Renal pelvis (tissue), 12 donors: ENCODE measurements around the gene APOO. TPM values are rescaled to one million over a fixed set of nuclear protein-coding genes. Genes with fewer than 3 reads are reported as not detected.

Experiments used
- DNase-seq: peaks from one replicate; pipeline ENCODE4 v3.0.0-alpha.2; 2013
- long read RNA-seq, 16 experiments: transcript quantifications; one replicate each; lab custom pipeline, GENCODE V29; 2026
- polyA plus RNA-seq, 3 donors: library from polyadenylated mRNA; unstranded; fragments of 120-200 nt; gene quantifications; one replicate each; pipeline ENCODE4 v1.2.1, GENCODE V29; 2013; ENCODE audit not compliant: insufficient read length in 3 of 3

APOO gene
- polyA plus RNA-seq = 10 to 100 TPM; 32.7 to 36.8 (median 34.7) TPM
- long read RNA-seq, donor 1, transcript APOO-201 (9 exons, 1,118 nt) = major isoform, 12 of 19 reads
- long read RNA-seq, donor 1, partial matches to known transcripts = 0 of 19 reads
- long read RNA-seq, donor 1, other reads (novel, unspliced or antisense) = 7 of 19 reads
- long read RNA-seq, donor 2, transcript APOO-201 (9 exons, 1,118 nt) = major isoform, 10 of 23 reads
- long read RNA-seq, donor 2, partial matches to known transcripts = 0 of 23 reads
- long read RNA-seq, donor 2, other reads (novel, unspliced or antisense) = 12 of 23 reads
- long read RNA-seq, donor 3, transcript APOO-201 (9 exons, 1,118 nt) = major isoform, 6 of 22 reads
- long read RNA-seq, donor 3, partial matches to known transcripts = 0 of 22 reads
- long read RNA-seq, donor 3, other reads (novel, unspliced or antisense) = 14 of 22 reads
- long read RNA-seq, donor 4, transcript APOO-201 (9 exons, 1,118 nt) = major isoform, 9 of 21 reads
- long read RNA-seq, donor 4, partial matches to known transcripts = 0 of 21 reads
- long read RNA-seq, donor 4, other reads (novel, unspliced or antisense) = 9 of 21 reads
- long read RNA-seq, donor 5, transcript APOO-201 (9 exons, 1,118 nt) = major isoform, 9 of 20 reads
- long read RNA-seq, donor 5, partial matches to known transcripts = 0 of 20 reads
- long read RNA-seq, donor 5, other reads (novel, unspliced or antisense) = 9 of 20 reads
- long read RNA-seq, donor 6, transcript APOO-201 (9 exons, 1,118 nt) = major isoform, 5 of 6 reads
- long read RNA-seq, donor 6, partial matches to known transcripts = 0 of 6 reads
- long read RNA-seq, donor 6, other reads (novel, unspliced or antisense) = 0 of 6 reads
- long read RNA-seq, donor 7, transcript APOO-201 (9 exons, 1,118 nt) = major isoform, 7 of 17 reads
- long read RNA-seq, donor 7, partial matches to known transcripts = 0 of 17 reads
- long read RNA-seq, donor 7, other reads (novel, unspliced or antisense) = 8 of 17 reads
- long read RNA-seq, donor 8, partial matches to known transcripts = 0 of 5 reads
- long read RNA-seq, donor 8, other reads (novel, unspliced or antisense) = 0 of 5 reads
- long read RNA-seq, donor 9, transcript APOO-201 (9 exons, 1,118 nt) = major isoform, 9 of 22 reads
- long read RNA-seq, donor 9, partial matches to known transcripts = 0 of 22 reads
- long read RNA-seq, donor 9, other reads (novel, unspliced or antisense) = 11 of 22 reads
- long read RNA-seq, donor 10, transcript APOO-201 (9 exons, 1,118 nt) = major isoform, 8 of 19 reads
- long read RNA-seq, donor 10, partial matches to known transcripts = 0 of 19 reads
- long read RNA-seq, donor 10, other reads (novel, unspliced or antisense) = 8 of 19 reads
- long read RNA-seq, donor 11, partial matches to known transcripts = 43 of 47 reads
- long read RNA-seq, donor 11, other reads (novel, unspliced or antisense) = 0 of 47 reads
- long read RNA-seq, donor 12, transcript APOO-201 (9 exons, 1,118 nt) = major isoform, 11 of 216 reads
- long read RNA-seq, donor 12, partial matches to known transcripts = 191 of 216 reads
- long read RNA-seq, donor 12, other reads (novel, unspliced or antisense) = 14 of 216 reads
- long read RNA-seq, donor 13, partial matches to known transcripts = 0 of 4 reads
- long read RNA-seq, donor 13, other reads (novel, unspliced or antisense) = 0 of 4 reads
- long read RNA-seq, donor 14, transcript APOO-201 (9 exons, 1,118 nt) = major isoform, 12 of 28 reads
- long read RNA-seq, donor 14, partial matches to known transcripts = 0 of 28 reads
- long read RNA-seq, donor 14, other reads (novel, unspliced or antisense) = 16 of 28 reads
- long read RNA-seq, donor 15, transcript APOO-201 (9 exons, 1,118 nt) = major isoform, 12 of 23 reads
- long read RNA-seq, donor 15, partial matches to known transcripts = 0 of 23 reads
- long read RNA-seq, donor 15, other reads (novel, unspliced or antisense) = 10 of 23 reads
- long read RNA-seq, donor 16, transcript APOO-201 (9 exons, 1,118 nt) = major isoform, 13 of 77 reads
- long read RNA-seq, donor 16, partial matches to known transcripts = 54 of 77 reads
- long read RNA-seq, donor 16, other reads (novel, unspliced or antisense) = 10 of 77 reads

DNA sequence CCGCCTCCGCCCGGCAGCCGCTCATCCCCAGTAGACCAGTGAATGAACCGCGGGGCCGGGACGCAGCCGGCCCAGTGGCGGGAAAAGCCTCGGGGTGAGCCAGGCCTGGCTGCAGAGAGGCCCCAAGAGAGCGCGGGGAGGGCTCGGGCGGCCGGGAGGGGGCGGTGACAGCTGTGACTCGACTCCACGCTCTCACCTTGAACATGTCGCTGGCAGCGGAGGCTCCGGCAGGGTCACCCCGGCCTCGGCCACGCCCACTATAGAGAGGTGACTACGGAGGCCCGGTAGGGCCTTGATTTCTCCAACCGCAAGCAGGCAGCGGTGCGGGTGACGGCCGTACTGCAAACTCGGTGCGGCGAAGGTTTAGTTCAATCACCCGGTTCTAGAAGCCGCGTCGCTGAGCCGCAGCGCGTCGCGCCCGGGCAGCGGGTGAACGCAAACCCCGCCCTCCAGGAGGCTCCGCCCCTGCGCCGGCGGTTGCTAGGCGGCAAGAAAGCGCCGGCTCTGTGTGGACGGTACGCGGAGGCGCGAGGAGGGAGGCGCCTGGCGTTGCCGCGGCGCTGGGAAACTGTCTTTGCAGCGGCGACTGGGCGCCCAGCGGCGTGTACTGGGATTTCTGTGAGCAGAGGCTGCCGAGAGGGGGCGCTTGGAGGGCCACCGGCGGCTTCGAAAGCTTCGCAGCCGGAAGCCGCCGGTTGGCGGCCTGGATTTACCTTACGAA lies at the start of gene APOO, which contains the start of gene CXorf58:
Gene APOO (minus strand): TSS at position 441 of the 721 bp plus-strand sequence. CDS start 236 bp downstream, at position 205.
Gene CXorf58 (plus strand): TSS at position 509 of the 721 bp plus-strand sequence. CDS start 2,297 bp downstream, outside the sequence.
- peak; percentile 90 for DNase-seq

DNA sequence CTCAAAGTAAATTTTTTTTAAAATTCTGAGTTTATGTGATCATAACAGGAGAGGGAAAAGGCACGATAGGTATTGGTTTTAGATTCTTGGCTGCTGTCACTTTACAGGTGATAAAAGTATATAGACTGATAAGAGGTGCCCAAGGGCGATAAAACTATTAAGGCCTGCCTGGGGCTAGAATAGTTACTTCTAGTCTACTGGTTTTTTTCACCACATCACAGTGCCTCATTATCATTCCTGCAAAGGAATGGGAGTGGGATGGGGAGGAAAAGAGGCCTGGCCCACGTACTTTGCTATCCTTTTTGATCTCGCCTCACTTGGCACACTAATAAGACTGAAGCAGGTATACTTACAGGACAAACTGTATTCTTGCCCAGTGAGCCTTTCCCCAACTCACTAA lies 46.7 kb upstream of the APOO start:
- no peak for DNase-seq

DNA sequence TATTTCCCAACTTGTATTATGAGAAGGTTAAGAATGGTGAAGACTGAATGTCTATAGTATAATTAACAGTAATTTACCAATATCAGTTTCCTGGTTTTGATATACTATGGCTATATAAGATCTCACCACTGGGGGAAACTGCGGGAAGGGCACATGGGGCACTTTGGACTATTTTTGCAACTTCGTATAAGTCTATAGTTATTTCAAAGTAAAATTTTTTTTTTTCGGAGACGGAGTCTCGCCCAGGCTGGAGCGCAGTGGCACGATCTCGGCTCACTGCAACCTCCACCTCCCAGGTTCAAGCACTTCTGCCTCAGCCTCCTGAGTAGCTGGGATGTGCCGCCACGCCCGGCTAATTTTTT lies 46.2 kb upstream of the APOO start:
- DNase-seq = no peak

DNA sequence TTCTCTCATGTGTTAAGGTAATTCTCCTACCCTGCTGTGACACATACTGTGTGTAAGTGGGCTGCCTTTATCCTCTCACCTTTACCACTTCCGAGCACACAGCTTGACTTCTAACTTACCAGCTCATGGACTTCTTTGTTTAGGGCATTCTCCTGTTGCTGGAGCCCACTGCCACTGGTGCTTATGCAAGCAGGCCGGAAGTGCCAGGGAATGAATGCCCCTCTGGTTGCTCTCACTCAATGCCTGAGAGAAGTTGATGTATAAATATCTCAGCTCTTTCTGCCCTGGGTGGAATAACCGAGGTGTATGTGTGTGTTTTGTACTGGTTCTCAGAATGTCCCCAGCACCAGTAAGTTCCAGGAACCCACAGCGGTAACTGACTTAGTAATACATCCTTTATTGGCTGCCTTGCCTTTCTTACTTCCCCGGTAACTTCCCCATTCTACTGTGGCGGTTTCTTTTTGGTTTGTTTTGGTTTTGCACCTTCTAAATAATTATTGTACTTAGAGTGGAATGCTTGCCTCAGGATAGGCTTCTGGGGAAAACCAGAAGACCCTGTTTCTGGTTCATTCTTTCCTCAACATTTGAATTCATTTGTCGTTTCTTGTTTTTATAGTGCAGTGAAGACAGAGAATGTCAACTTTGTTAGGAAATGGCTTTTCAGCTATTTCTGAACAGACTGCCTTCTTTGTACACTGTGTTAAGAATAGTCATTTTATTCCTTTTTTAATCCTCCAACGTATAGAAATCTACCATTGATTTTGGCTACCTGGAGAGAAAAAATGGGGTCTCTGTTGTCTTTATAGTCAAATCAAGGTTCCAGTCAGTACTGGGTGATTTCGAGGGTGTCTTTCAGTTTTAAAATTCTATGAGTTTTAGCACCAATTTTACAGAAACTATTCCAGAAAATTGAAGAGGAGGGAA lies 45.5 kb upstream of the APOO start:
- DNase-seq = no peak

- DNase-seq = no peak
These were observed 44.7 kb upstream of the APOO start for GRCh38 chrX:23952391-23952790.

- DNase-seq = no peak
These were observed 37.5 kb upstream of the APOO start for GRCh38 chrX:23945206-23945605.

DNA sequence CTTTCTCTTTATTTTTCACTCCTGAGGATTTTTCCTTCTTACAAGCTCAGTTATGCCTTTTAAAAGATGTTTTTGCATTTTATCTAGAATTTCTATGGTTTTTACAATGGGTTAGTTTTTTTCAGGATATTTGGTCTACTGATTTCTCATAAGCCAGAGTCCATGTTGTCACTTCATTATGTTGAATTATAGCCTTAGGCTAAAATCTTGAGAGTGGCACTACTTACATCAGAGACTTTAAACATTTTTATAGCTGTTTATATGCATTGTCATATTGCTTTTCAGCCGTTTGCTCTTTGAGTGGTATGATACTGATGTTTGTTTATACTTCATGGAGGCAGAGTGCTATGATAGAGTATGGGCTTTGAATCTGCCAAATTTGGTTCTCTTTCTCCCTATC lies 36.5 kb upstream of the APOO start:
- no peak for DNase-seq

- DNase-seq = no peak
These were observed 31.5 kb upstream of the APOO start for GRCh38 chrX:23939203-23939602.

DNA sequence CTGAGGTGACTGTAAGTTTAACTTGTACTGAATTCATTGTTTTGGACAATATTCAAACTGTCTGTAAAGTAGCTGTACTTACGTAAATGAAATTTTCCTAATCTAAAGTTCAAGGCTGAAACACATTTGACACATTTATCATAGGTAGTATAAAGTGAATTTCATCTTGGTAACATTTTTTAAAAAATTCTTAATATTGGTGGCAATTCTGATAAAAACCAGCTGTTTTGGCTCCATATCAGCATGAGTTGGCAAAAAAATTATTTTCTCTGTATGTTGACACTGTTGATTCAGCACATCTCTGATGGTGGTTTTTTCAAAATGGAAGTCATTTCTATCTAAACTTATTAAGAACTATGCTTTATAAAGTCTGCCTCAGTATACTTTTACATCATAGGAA lies 31.0 kb upstream of the APOO start:
- no peak for DNase-seq

GRCh38 chrX:23937100-23937499 lies 29.4 kb upstream of the APOO start:
- no peak for DNase-seq

- no peak for DNase-seq
These were observed 28.4 kb upstream of the APOO start for GRCh38 chrX:23936180-23936579.

DNA sequence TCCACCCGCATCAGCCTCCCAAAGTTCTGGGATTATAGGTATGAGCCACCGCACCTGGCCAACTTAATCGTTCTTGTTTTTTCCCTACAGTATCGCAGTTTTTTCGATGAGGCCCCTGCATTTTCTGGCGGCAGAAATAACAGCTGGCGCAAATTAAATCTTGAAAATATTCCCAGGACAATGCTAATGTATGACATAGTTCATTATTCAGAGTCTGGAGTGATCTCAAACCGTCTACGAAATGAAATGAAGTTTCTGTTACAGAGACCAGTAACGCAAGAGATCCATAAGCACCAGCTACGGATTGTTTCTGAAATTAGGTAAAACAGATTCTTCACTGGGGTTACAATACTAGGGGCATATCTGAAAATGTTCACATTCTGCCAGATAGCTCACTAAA lies 27.4 kb upstream of the APOO start:
- no peak for DNase-seq

GRCh38 chrX:23932046-23932445 lies 24.3 kb upstream of the APOO start:
- no peak for DNase-seq

GRCh38 chrX:23930894-23931604 lies 23.3 kb upstream of the APOO start:
- no peak for DNase-seq

- DNase-seq = no peak
These were observed 18.3 kb upstream of the APOO start for GRCh38 chrX:23926015-23926414.

DNA sequence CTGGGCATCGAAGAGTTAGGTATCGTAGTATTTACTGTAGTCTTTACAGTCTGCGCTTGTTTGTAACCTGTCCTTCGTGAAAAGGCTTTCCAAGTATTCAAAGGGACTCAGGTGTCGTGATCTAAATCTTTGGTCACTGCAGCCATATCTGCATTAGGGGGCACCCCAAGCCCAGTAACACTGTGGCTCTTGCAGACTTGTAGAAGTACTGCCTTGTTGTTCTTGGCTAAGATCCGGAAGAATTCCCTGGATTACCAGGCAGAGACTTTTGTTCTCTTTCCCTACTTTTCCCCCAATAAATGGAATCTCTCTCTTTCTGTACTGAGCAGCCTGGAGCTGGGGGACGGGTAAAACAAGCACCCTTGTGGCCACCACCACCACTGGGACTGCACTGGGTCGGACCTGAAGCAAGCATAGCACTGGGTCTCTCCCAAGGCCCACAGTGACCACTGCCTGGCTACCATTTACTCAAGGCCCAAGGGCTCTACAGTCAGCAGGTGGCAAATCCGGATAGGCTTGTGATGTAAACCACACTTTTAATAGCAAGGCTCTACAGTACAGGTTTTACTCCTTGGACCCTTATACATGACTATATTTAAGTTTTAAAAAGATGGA lies 12.1 kb upstream of the APOO start:
- DNase-seq = no peak

- DNase-seq = no peak
These were observed 11.4 kb upstream of the APOO start for GRCh38 chrX:23919148-23919547.
